Glutamatergic neuron (in vitro differentiated cells): ENCODE data around the gene CNR1. TPM values are rescaled to one million over a fixed set of nuclear protein-coding genes. Genes with fewer than 3 reads are reported as not detected.

Source experiments
- DNase-seq: peaks from one replicate; pipeline ENCODE4 v3.0.0; 2022
- H3K27ac Mint-ChIP-seq: one replicate; pipeline ENCODE4 v1.8.0; 2020; ENCODE audit warnings: mild to moderate bottlenecking, mixed read lengths, inconsistent platforms; ENCODE audit not compliant: unreplicated experiment
- H3K27me3 Mint-ChIP-seq: one replicate; pipeline ENCODE4 v1.8.0; 2020; ENCODE audit warnings: mild to moderate bottlenecking, moderate library complexity, mixed read lengths, inconsistent platforms; ENCODE audit not compliant: unreplicated experiment
- H3K36me3 Mint-ChIP-seq: one replicate; pipeline ENCODE4 v1.8.0; 2020; ENCODE audit warnings: mild to moderate bottlenecking, mixed read lengths, inconsistent platforms; ENCODE audit not compliant: unreplicated experiment
- H3K4me1 Mint-ChIP-seq: one replicate; pipeline ENCODE4 v1.8.0; 2020; ENCODE audit warnings: mild to moderate bottlenecking, low read depth, mixed read lengths, inconsistent platforms; ENCODE audit not compliant: unreplicated experiment
- H3K4me3 Mint-ChIP-seq: one replicate; pipeline ENCODE4 v1.8.0; 2020; ENCODE audit warnings: mild to moderate bottlenecking, mixed read lengths, inconsistent platforms; ENCODE audit not compliant: unreplicated experiment
- H3K9me3 Mint-ChIP-seq: one replicate; pipeline ENCODE4 v1.8.0; 2020; ENCODE audit warnings: mild to moderate bottlenecking, moderate library complexity, mixed read lengths, inconsistent platforms; ENCODE audit not compliant: unreplicated experiment
- total RNA-seq: library from RNA; stranded (reverse); fragmentation: NEBNext Ultra II Directional; extraction: Animal tissue kit (Norgen Biotek cat#: 25700); gene quantifications from one replicate; pipeline ENCODE4 v1.2.1, GENCODE V29; 2021; ENCODE audit not compliant: unreplicated experiment
- TF ChIP-seq, protein P1 (sequence below): fragments of 200-600 bp; sonication (generic); IDR thresholded peaks from one replicate; pipeline ENCODE4 v1.5.0; 2021; ENCODE audit not compliant: partially characterized antibody, unreplicated experiment

CNR1 gene
- total RNA-seq, 1 donor from 2014 or later: 143 TPM

GRCh38 chr6:88114838-88115237, 51.3 kb downstream of the CNR1 start:
- Mint-ChIP-seq H3K9me3 (no peaks in the 10 kb centered on the region), H3K27ac (no peak overlapping the region), H3K4me3 (no peak overlapping the region), H3K36me3 (no peaks in the 10 kb centered on the region), H3K27me3 (no peaks in the 10 kb centered on the region), H3K4me1 (peaks cover 13% of the 10 kb centered on the region)
- TF ChIP-seq, protein P1, sequence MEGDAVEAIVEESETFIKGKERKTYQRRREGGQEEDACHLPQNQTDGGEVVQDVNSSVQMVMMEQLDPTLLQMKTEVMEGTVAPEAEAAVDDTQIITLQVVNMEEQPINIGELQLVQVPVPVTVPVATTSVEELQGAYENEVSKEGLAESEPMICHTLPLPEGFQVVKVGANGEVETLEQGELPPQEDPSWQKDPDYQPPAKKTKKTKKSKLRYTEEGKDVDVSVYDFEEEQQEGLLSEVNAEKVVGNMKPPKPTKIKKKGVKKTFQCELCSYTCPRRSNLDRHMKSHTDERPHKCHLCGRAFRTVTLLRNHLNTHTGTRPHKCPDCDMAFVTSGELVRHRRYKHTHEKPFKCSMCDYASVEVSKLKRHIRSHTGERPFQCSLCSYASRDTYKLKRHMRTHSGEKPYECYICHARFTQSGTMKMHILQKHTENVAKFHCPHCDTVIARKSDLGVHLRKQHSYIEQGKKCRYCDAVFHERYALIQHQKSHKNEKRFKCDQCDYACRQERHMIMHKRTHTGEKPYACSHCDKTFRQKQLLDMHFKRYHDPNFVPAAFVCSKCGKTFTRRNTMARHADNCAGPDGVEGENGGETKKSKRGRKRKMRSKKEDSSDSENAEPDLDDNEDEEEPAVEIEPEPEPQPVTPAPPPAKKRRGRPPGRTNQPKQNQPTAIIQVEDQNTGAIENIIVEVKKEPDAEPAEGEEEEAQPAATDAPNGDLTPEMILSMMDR: no peak
- no peak for DNase-seq

DNA sequence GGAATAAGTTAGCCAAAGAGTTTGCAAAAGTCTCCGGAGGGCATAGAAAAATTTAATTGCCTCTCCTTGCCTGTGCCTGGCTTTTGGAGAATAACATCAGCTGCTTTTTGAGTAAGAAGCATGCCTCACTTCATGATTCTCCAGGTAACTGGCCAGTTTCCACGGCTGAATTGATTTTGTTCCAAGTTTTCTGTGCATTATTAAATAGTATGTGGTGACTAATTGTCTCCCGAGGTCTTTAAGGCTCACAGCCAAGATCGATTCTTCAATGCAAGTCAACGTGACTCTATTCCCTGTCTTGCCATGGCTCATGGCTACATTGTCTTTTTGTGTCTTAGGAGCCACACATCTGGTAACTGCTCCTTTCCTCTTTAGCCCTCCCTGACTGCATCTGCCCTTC, 54.2 kb downstream of the CNR1 start:
- H3K36me3 Mint-ChIP-seq: no peaks in the 10 kb centered on the region
- no peak for DNase-seq
- H3K27me3 Mint-ChIP-seq: no peaks in the 10 kb centered on the region
- H3K4me3 Mint-ChIP-seq: no peak overlapping the region
- TF ChIP-seq, protein P1: no peak
- no peaks in the 10 kb centered on the region for H3K9me3 Mint-ChIP-seq
- H3K27ac Mint-ChIP-seq: no peak overlapping the region
- H3K4me1 Mint-ChIP-seq: peaks cover 4% of the 10 kb centered on the region

GRCh38 chr6:88107241-88107640, 58.9 kb downstream of the CNR1 start:
- H3K27ac Mint-ChIP-seq: no peak overlapping the region
- TF ChIP-seq, protein P1: no peak
- DNase-seq: no peak
- H3K27me3 Mint-ChIP-seq: no peaks in the 10 kb centered on the region
- no peak overlapping the region for H3K4me3 Mint-ChIP-seq
- no peaks in the 10 kb centered on the region for H3K4me1 Mint-ChIP-seq
- no peaks in the 10 kb centered on the region for H3K36me3 Mint-ChIP-seq
- H3K9me3 Mint-ChIP-seq: no peaks in the 10 kb centered on the region

GRCh38 chr6:88105741-88106340, 60.3 kb downstream of the CNR1 start:
- H3K27me3 Mint-ChIP-seq: no peaks in the 10 kb centered on the region
- no peaks in the 10 kb centered on the region for H3K9me3 Mint-ChIP-seq
- H3K4me1 Mint-ChIP-seq: no peaks in the 10 kb centered on the region
- H3K36me3 Mint-ChIP-seq: no peaks in the 10 kb centered on the region
- DNase-seq: no peak
- TF ChIP-seq, protein P1: no peak
- H3K27ac Mint-ChIP-seq: no peak overlapping the region
- no peak overlapping the region for H3K4me3 Mint-ChIP-seq

Other genes with a start within 250 kb of the CNR1 start
- not detected for gene SPACA1, start 118.5 kb downstream of the CNR1 start, total RNA-seq